IMR-90 (cell line): ENCODE results near the gene TEF. TPM values are rescaled to one million over a fixed set of nuclear protein-coding genes. Genes with fewer than 3 reads are reported as not detected.

Experiments used
- ATAC-seq: fragments of 200-7000 bp; cut with Tn5 transposase; 2 replicates; pipeline ENCODE4 v1.9.1; 2020; ENCODE audit warnings: low read depth, mild to moderate bottlenecking, moderate library complexity
- BruUV-seq: library from RNA; stranded (reverse); fragments of 400-500 nt; replicated peaks from 2 replicates; lab custom pipeline; 2021; lab: Mats Ljungman, UMichigan
- CTCF ChIA-PET: fragments of 300-600 bp; formaldehyde crosslinking; extraction: SDS; loops from one replicate; lab custom pipeline; 2021; ENCODE audit warnings: antibody characterized with exemption; lab: Yijun Ruan, JAX
- POLR2A ChIA-PET: fragments of 300-600 bp; sonication (Branson Sonifier 250); formaldehyde crosslinking; loops from one replicate; lab custom pipeline; 2022; ENCODE audit warnings: antibody characterized with exemption; ENCODE audit not compliant: unreplicated experiment; lab: Charles Lee
- DNase-seq: peaks from one replicate; pipeline ENCODE4 v3.0.0; 2013
- H2AFZ ChIP-seq: replicated peaks from 2 replicates; pipeline ENCODE3; 2013; ENCODE audit warnings: low read length, mild to moderate bottlenecking; ENCODE audit not compliant: poor library complexity
- H2AK5ac ChIP-seq: 2 replicates; pipeline ENCODE4 v1.6.1; 2013; ENCODE audit warnings: low read depth, low read length, inconsistent platforms
- H2AK9ac ChIP-seq: replicated peaks from 2 replicates; pipeline ENCODE3; 2013; ENCODE audit warnings: mild to moderate bottlenecking, low read depth, low read length, moderate library complexity; ENCODE audit not compliant: poor library complexity
- H2BK120ac ChIP-seq: 2 replicates; pipeline ENCODE4 v1.6.1; 2013; ENCODE audit warnings: low read depth, low read length, inconsistent platforms
- H2BK15ac ChIP-seq: 3 replicates; pipeline ENCODE4 v1.6.1; 2013; ENCODE audit warnings: low read depth, low read length, inconsistent platforms
- H2BK20ac ChIP-seq: 2 replicates; pipeline ENCODE4 v1.6.1; 2013; ENCODE audit warnings: low read depth, mild to moderate bottlenecking, inconsistent platforms, low read length, moderate library complexity
- H2BK5ac ChIP-seq: 2 replicates; pipeline ENCODE4 v1.6.1; 2013; ENCODE audit warnings: mild to moderate bottlenecking, low read depth, low read length, inconsistent platforms; ENCODE audit not compliant: poor library complexity, severe bottlenecking
- H3K14ac ChIP-seq: replicated peaks from 2 replicates; pipeline ENCODE4 v1.6.1; 2013; ENCODE audit warnings: low read depth, low read length, inconsistent platforms
- H3K18ac ChIP-seq: 2 replicates; pipeline ENCODE4 v1.6.1; 2013; ENCODE audit warnings: low read depth, low read length, control low read depth
- H3K23ac ChIP-seq: 2 replicates; pipeline ENCODE4 v1.6.1; 2013; ENCODE audit warnings: low read depth, low read length, inconsistent platforms
- H3K27ac ChIP-seq: 2 replicates; pipeline ENCODE4 v1.5.1; 2013; ENCODE audit warnings: mild to moderate bottlenecking, control low read depth, low read length; ENCODE audit not compliant: insufficient read depth
- H3K27me3 ChIP-seq: 2 replicates; pipeline ENCODE4 v1.6.1; 2013; ENCODE audit warnings: low read length; ENCODE audit not compliant: control insufficient read depth, insufficient read depth
- H3K36me3 ChIP-seq: 2 replicates; pipeline ENCODE4 v1.6.1; 2013; ENCODE audit warnings: low read length, mixed read lengths; ENCODE audit not compliant: control insufficient read depth, insufficient read depth
- H3K4ac ChIP-seq: 2 replicates; pipeline ENCODE4 v1.6.1; 2013; ENCODE audit warnings: low read depth, low read length, inconsistent platforms
- H3K4me1 ChIP-seq: 2 replicates; pipeline ENCODE4 v1.6.1; 2013; ENCODE audit warnings: low read length, mixed read lengths; ENCODE audit not compliant: control insufficient read depth, insufficient read depth
- H3K4me2 ChIP-seq: 2 replicates; pipeline ENCODE4 v1.6.1; 2013; ENCODE audit warnings: low read depth, mild to moderate bottlenecking, control low read depth, low read length, moderate library complexity
- H3K4me3 ChIP-seq: 2 replicates; pipeline ENCODE4 v1.5.1; 2013; ENCODE audit warnings: low read depth, mild to moderate bottlenecking, control low read depth, low read length, moderate library complexity; ENCODE audit not compliant: insufficient read depth
- H3K56ac ChIP-seq: 2 replicates; pipeline ENCODE4 v1.6.1; 2013; ENCODE audit warnings: low read length, inconsistent platforms; ENCODE audit not compliant: insufficient read depth; ENCODE audit errors: extremely low read depth
- H3K79me1 ChIP-seq, 2 experiments: 2 replicates each; pipeline ENCODE4 v1.6.1; 2013; ENCODE audit warnings: low read length in 2 of 2, inconsistent platforms in 1 of 2, low read depth in 1 of 2
- H3K9ac ChIP-seq: 2 replicates; pipeline ENCODE4 v1.6.1; 2013; ENCODE audit warnings: low read depth, low read length, control low read depth
- H3K9me1 ChIP-seq: 2 replicates; pipeline ENCODE4 v1.6.1; 2013; ENCODE audit warnings: low read length, inconsistent platforms; ENCODE audit not compliant: insufficient read depth
- H3K9me3 ChIP-seq: 2 replicates; pipeline ENCODE4 v1.6.1; 2013; ENCODE audit warnings: low read length; ENCODE audit not compliant: control insufficient read depth, insufficient read depth
- H4K20me1 ChIP-seq: 2 replicates; pipeline ENCODE4 v1.6.1; 2013; ENCODE audit warnings: low read length, inconsistent platforms; ENCODE audit not compliant: insufficient read depth
- H4K5ac ChIP-seq: 2 replicates; pipeline ENCODE4 v1.6.1; 2013; ENCODE audit warnings: mild to moderate bottlenecking, low read depth, low read length, control low read depth
- H4K8ac ChIP-seq, 2 experiments: 2 replicates each; pipeline ENCODE4 v1.6.1; 2013; ENCODE audit warnings: low read depth in 2 of 2, low read length in 2 of 2, control low read depth in 1 of 2, inconsistent platforms in 1 of 2
- H4K91ac ChIP-seq: 2 replicates; pipeline ENCODE4 v1.6.1; 2013; ENCODE audit warnings: low read depth, low read length, inconsistent platforms; ENCODE audit not compliant: insufficient read depth
- BHLHE40 ChIP-seq: fragments of 150-350 bp; IDR thresholded peaks from 2 replicates; pipeline ENCODE4 v1.6.1; 2016; ENCODE audit warnings: mild to moderate bottlenecking, low read depth, low read length
- CEBPB ChIP-seq: IDR thresholded peaks from 2 replicates; pipeline ENCODE4 v1.6.1; 2012; ENCODE audit warnings: low read depth, low read length, improper control_type of control experiment
- CHD1 ChIP-seq: IDR thresholded peaks from 2 replicates; pipeline ENCODE4 v1.6.1; 2012; ENCODE audit warnings: low read depth, low read length, improper control_type of control experiment
- ELK1 ChIP-seq: fragments of 150-350 bp; IDR thresholded peaks from 2 replicates; pipeline ENCODE4 v1.6.1; 2016; ENCODE audit warnings: low read depth, mild to moderate bottlenecking, low read length, moderate library complexity, borderline replicate concordance
- FOS ChIP-seq: fragments of 150-350 bp; IDR thresholded peaks from 2 replicates; pipeline ENCODE4 v1.6.1; 2016; ENCODE audit warnings: low read depth, low read length
- MAFK ChIP-seq: IDR thresholded peaks from 2 replicates; pipeline ENCODE4 v1.6.1; 2012; ENCODE audit warnings: low read depth, low read length, improper control_type of control experiment
- MAZ ChIP-seq: IDR thresholded peaks from 2 replicates; pipeline ENCODE4 v1.6.1; 2012; ENCODE audit warnings: low read depth, mild to moderate bottlenecking, low read length, improper control_type of control experiment, moderate library complexity, borderline replicate concordance
- MXI1 ChIP-seq: IDR thresholded peaks from 2 replicates; pipeline ENCODE4 v1.6.1; 2012; ENCODE audit warnings: low read depth, mild to moderate bottlenecking, low read length, moderate library complexity, borderline replicate concordance
- NFE2L2 ChIP-seq: fragments of 150-350 bp; IDR thresholded peaks from 2 replicates; pipeline ENCODE4 v1.6.1; 2016; ENCODE audit warnings: low read depth, mild to moderate bottlenecking, low read length
- POLR2A ChIP-seq: IDR thresholded peaks from 2 replicates; pipeline ENCODE4 v1.6.1; 2012; ENCODE audit warnings: mild to moderate bottlenecking, low read depth, low read length
- RAD21 ChIP-seq: IDR thresholded peaks from 2 replicates; pipeline ENCODE4 v1.6.1; 2012; ENCODE audit warnings: low read length, improper control_type of control experiment
- RCOR1 ChIP-seq: IDR thresholded peaks from 2 replicates; pipeline ENCODE4 v1.6.1; 2012; ENCODE audit warnings: mild to moderate bottlenecking, low read length, improper control_type of control experiment; ENCODE audit not compliant: insufficient replicate concordance
- RFX5 ChIP-seq: IDR thresholded peaks from 2 replicates; pipeline ENCODE4 v1.8.0; 2012; ENCODE audit warnings: low read depth, mild to moderate bottlenecking, low read length, moderate library complexity
- SMC3 ChIP-seq: fragments of 150-350 bp; IDR thresholded peaks from 2 replicates; pipeline ENCODE4 v1.6.1; 2016; ENCODE audit warnings: low read depth, mild to moderate bottlenecking, antibody characterized with exemption, low read length, moderate library complexity
- USF2 ChIP-seq: fragments of 150-350 bp; IDR thresholded peaks from 2 replicates; pipeline ENCODE4 v1.6.1; 2017; ENCODE audit warnings: mild to moderate bottlenecking, antibody characterized with exemption, low read length, low read depth
- WGBS, 2 experiments: methylation state at CpG; one replicate each; pipeline versions ENCODE4 v1.1.5 to v1.1.7; 2013; ENCODE audit warnings: missing lambda C conversion rate in 2 of 2; ENCODE audit not compliant: insufficient read length in 1 of 2; ENCODE audit errors: extremely low coverage in 2 of 2; 5-methylcytosine and 5-hydroxymethylcytosine counted together
- dilution Hi-C: fragments of 300-500 bp; cut with HindIII; formaldehyde crosslinking; loops from one replicate; pipeline ENCODE4 v1.14.3; 2018; ENCODE audit warnings: low sequenced_read_pairs; ENCODE audit not compliant: unreplicated experiment
- in situ Hi-C: fragments of 300-500 bp; cut with MboI; formaldehyde crosslinking; loops from 3 replicates; pipeline ENCODE4 v1.14.3; 2019; ENCODE audit warnings: low sequenced_read_pairs, inconsistent platforms, mixed read lengths
- intact Hi-C: fragments of 100-400 bp; cut with micrococcal nuclease; formaldehyde crosslinking; loops from 2 replicates; pipeline ENCODE4 v1.10.0; 2022
- polyA plus RNA-seq, 3 experiments: library from polyadenylated mRNA; depleted of rRNA; stranded (reverse); fragments of >200 nt; gene quantifications; 2 replicates each; pipeline ENCODE4 v1.2.3, GENCODE V29; 2012; ENCODE audit warnings: low replicate concordance in 1 of 3
- total RNA-seq: library from RNA; depleted of rRNA; stranded (reverse); fragments of >200 nt; gene quantifications from 2 replicates; pipeline ENCODE4 v1.2.3, GENCODE V29; 2012
- TF ChIP-seq, protein P1 (sequence below): conservative IDR thresholded peaks from 2 replicates; pipeline ENCODE4 v1.5.1; 2012; ENCODE audit warnings: mild to moderate bottlenecking, low read depth, low read length, improper control_type of control experiment

TEF gene
- total and polyA plus RNA-seq, 2 of the 4 experiments (the other 2 are of a cell fraction), result 5.6 to 11.6 TPM

- DNase-seq (peak; percentile 36), ATAC-seq (no peak)
- CTCF ChIA-PET, result no interaction called here
- H2BK120ac ChIP-seq, result no peak overlapping the region
- no peak overlapping the region for H2AK5ac ChIP-seq
- BruUV-seq, result no TSS peak
- H2AFZ ChIP-seq, result no peak overlapping the region
- dilution Hi-C loops (no loop called here), intact Hi-C loops (no loop called here), in situ Hi-C loops (no loop called here)
- no CpG with 5 or more reads among the region's 3 CpGs for WGBS, 2 experiments
- H3K4me2 ChIP-seq, result no peak overlapping the region
- H3K9me3 ChIP-seq, result no peaks in the 10 kb centered on the region
- H3K9me1 ChIP-seq, result no peaks in the 10 kb centered on the region; the same call in 1 of the 2 replicates
- POLR2A ChIA-PET, result no interaction called here
- H2BK5ac ChIP-seq, result no peak overlapping the region
- no peak for TF ChIP-seq SMC3
- TF ChIP-seq CEBPB, result no peak
- no peak for TF ChIP-seq FOS
- TF ChIP-seq BHLHE40, result no peak
- TF ChIP-seq MXI1, result no peak
- TF ChIP-seq MAZ, result no peak
- TF ChIP-seq RAD21, result no peak
- no peak for TF ChIP-seq ELK1
- no peak for TF ChIP-seq USF2
- TF ChIP-seq RFX5, result no peak
- no peak for TF ChIP-seq MAFK
- no peak for TF ChIP-seq NFE2L2
- TF ChIP-seq, protein P1, sequence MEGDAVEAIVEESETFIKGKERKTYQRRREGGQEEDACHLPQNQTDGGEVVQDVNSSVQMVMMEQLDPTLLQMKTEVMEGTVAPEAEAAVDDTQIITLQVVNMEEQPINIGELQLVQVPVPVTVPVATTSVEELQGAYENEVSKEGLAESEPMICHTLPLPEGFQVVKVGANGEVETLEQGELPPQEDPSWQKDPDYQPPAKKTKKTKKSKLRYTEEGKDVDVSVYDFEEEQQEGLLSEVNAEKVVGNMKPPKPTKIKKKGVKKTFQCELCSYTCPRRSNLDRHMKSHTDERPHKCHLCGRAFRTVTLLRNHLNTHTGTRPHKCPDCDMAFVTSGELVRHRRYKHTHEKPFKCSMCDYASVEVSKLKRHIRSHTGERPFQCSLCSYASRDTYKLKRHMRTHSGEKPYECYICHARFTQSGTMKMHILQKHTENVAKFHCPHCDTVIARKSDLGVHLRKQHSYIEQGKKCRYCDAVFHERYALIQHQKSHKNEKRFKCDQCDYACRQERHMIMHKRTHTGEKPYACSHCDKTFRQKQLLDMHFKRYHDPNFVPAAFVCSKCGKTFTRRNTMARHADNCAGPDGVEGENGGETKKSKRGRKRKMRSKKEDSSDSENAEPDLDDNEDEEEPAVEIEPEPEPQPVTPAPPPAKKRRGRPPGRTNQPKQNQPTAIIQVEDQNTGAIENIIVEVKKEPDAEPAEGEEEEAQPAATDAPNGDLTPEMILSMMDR, result no peak
- TF ChIP-seq POLR2A, result no peak
- no peak for TF ChIP-seq RCOR1
- TF ChIP-seq CHD1, result no peak
- H4K8ac ChIP-seq, result no peak overlapping the region
- no peak overlapping the region for H3K56ac ChIP-seq
- H4K91ac ChIP-seq, result no peak overlapping the region
- H3K14ac ChIP-seq, result no peak overlapping the region
- no peak overlapping the region for H3K4me3 ChIP-seq
- H3K4me1 ChIP-seq, result no peaks in the 10 kb centered on the region
- no peak overlapping the region for H2AK9ac ChIP-seq
- no peaks in the 10 kb centered on the region for H3K27me3 ChIP-seq
- no peak overlapping the region for H3K9ac ChIP-seq
- H2BK20ac ChIP-seq, result no peak overlapping the region
- no peak overlapping the region for H3K23ac ChIP-seq
- H3K27ac ChIP-seq, result no peak overlapping the region
- H4K5ac ChIP-seq, result no peak overlapping the region
- H3K18ac ChIP-seq, result no peak overlapping the region
- H3K36me3 ChIP-seq, result peaks cover 78% of the 10 kb centered on the region
- 0 out of 2 replicates have a peak, but pooled peaks cover 4% of the 10 kb centered on the region for H4K20me1 ChIP-seq
- no peak overlapping the region for H2BK15ac ChIP-seq
- H3K4ac ChIP-seq, result no peak overlapping the region
- peaks cover 13 to 56% of the 10 kb centered on the region in 2 experiments for H3K79me1 ChIP-seq
Observed at GRCh38 chr22:41341990-41342389, 39.8 kb upstream of the TEF start.
